ENCODE data around the gene KCNJ6. TPM values are rescaled to one million over a fixed set of nuclear protein-coding genes. Genes with fewer than 3 reads are reported as not detected.

The KCNJ6 gene
- total RNA-seq, 2 donors from 2014 or later: 0.33 TPM; not detected in 1

DNA sequence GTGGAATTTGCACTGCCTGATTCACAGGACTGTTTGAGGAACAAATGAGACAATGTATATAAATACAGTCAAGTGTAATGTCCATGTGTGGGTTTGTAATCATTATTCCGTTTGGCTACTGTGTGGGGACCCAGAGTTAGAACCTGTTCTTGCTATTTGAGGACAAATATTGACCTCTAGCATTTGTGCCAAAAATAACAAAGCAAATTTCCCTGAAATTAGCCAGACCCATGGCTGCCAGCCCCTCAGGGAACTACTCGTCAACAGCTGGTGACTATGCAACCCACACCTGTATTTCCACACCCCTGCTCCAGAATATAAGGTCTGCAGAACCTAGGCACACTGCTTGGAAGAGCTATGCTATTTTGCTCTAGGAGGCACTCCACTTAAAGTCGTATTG, 70.7 kb downstream of the KCNJ6 start:
- H3K4me3 Mint-ChIP-seq: no peak overlapping the region
- H3K4me1 Mint-ChIP-seq: no peaks in the 10 kb centered on the region
- H3K27ac Mint-ChIP-seq: no peak overlapping the region
- no peaks in the 10 kb centered on the region for H3K36me3 ChIP-seq (ENCODE audit: control insufficient read depth, insufficient read depth, low read length)
- no peaks in the 10 kb centered on the region for H3K36me3 Mint-ChIP-seq (ENCODE audit: low read depth)
- no peaks in the 10 kb centered on the region for H3K9me3 ChIP-seq (ENCODE audit: control insufficient read depth, low read length)
- WGBS, 2 experiments (ENCODE audit: insufficient coverage in 1 of 2, insufficient read length in 1 of 2): 87 to 97% methylated on average over 3 of the region's 3 CpGs
- no peaks in the 10 kb centered on the region for H3K27me3 ChIP-seq (ENCODE audit: control insufficient read depth, insufficient read depth, low read length, poor library complexity, severe bottlenecking)
- peaks cover 1% of the 10 kb centered on the region for H3K27me3 Mint-ChIP-seq (ENCODE audit: insufficient read depth)
- no peak overlapping the region for H3K4me3 ChIP-seq (ENCODE audit: low read length)
- H3K4me1 ChIP-seq (ENCODE audit: control insufficient read depth, insufficient read depth, low read length): no peaks in the 10 kb centered on the region
- DNase-seq: no peak
- no peaks in the 10 kb centered on the region for H3K9me3 Mint-ChIP-seq
- H3K9ac ChIP-seq (ENCODE audit: extremely low read depth, low read length, poor library complexity, severe bottlenecking): no peak overlapping the region
- no peak for TF ChIP-seq CTCF (conservative IDR thresholded peaks at IDR 0.05)
- no peak overlapping the region for H3K27ac ChIP-seq (ENCODE audit: low read depth, low read length)

- Mint-ChIP-seq H3K4me1 (no peaks in the 10 kb centered on the region), H3K27me3 (ENCODE audit: insufficient read depth) (peaks cover 1% of the 10 kb centered on the region), H3K27ac (no peak overlapping the region), H3K36me3 (ENCODE audit: low read depth) (no peaks in the 10 kb centered on the region), H3K9me3 (no peaks in the 10 kb centered on the region), H3K4me3 (no peak overlapping the region)
- 83% methylated on average over 1 of the region's 1 CpG; no CpG with 5 or more reads in 1 of the 2 experiments for WGBS, 2 experiments (ENCODE audit: insufficient coverage in 1 of 2, insufficient read length in 1 of 2)
- H3K4me1 ChIP-seq (ENCODE audit: control insufficient read depth, insufficient read depth, low read length): no peaks in the 10 kb centered on the region
- DNase-seq: no peak
- no peak overlapping the region for H3K4me3 ChIP-seq (ENCODE audit: low read length)
- no peak overlapping the region for H3K27ac ChIP-seq (ENCODE audit: low read depth, low read length)
- H3K36me3 ChIP-seq (ENCODE audit: control insufficient read depth, insufficient read depth, low read length): no peaks in the 10 kb centered on the region
- TF ChIP-seq CTCF (conservative IDR thresholded peaks at IDR 0.05): no peak
- no peaks in the 10 kb centered on the region for H3K27me3 ChIP-seq (ENCODE audit: control insufficient read depth, insufficient read depth, low read length, poor library complexity, severe bottlenecking)
- no peaks in the 10 kb centered on the region for H3K9me3 ChIP-seq (ENCODE audit: control insufficient read depth, low read length)
- no peak overlapping the region for H3K9ac ChIP-seq (ENCODE audit: extremely low read depth, low read length, poor library complexity, severe bottlenecking)
Observed at GRCh38 chr21:37843191-37843590, 73.1 kb downstream of the KCNJ6 start.

- no peak for DNase-seq
- Histone ChIP-seq H3K36me3 (ENCODE audit: control insufficient read depth, insufficient read depth, low read length) (no peaks in the 10 kb centered on the region), H3K27me3 (ENCODE audit: control insufficient read depth, insufficient read depth, low read length, poor library complexity, severe bottlenecking) (no peaks in the 10 kb centered on the region), H3K4me1 (ENCODE audit: control insufficient read depth, insufficient read depth, low read length) (no peaks in the 10 kb centered on the region), H3K9me3 (ENCODE audit: control insufficient read depth, low read length) (no peaks in the 10 kb centered on the region), H3K4me3 (ENCODE audit: low read length) (no peak overlapping the region), H3K27ac (ENCODE audit: low read depth, low read length) (no peak overlapping the region), H3K9ac (ENCODE audit: extremely low read depth, low read length, poor library complexity, severe bottlenecking) (no peak overlapping the region)
- no peak for TF ChIP-seq CTCF (conservative IDR thresholded peaks at IDR 0.05)
- Mint-ChIP-seq H3K27ac (no peak overlapping the region), H3K9me3 (no peaks in the 10 kb centered on the region), H3K36me3 (ENCODE audit: low read depth) (no peaks in the 10 kb centered on the region), H3K27me3 (ENCODE audit: insufficient read depth) (no peaks in the 10 kb centered on the region), H3K4me3 (no peak overlapping the region), H3K4me1 (no peaks in the 10 kb centered on the region)
- 87 to 92% methylated on average over 12 to 14 of the region's 14 CpGs for WGBS, 2 experiments (ENCODE audit: insufficient coverage in 1 of 2, insufficient read length in 1 of 2)
Observed at GRCh38 chr21:37842163-37842919, 73.9 kb downstream of the KCNJ6 start.
